GM04503 (cell line): ENCODE measurements around the gene GPRIN2.
"Not testable (repeated sequence)": the region's sequence is repeated elsewhere in the genome, so short reads cannot be mapped to it uniquely, and the experiment has no call there.

Experiments used
- DNase-seq: peaks from one replicate; pipeline ENCODE4 v3.0.0-alpha.2; 2012; ENCODE audit warnings: low read depth

The GPRIN2 gene

GRCh38 chr10:46537309-46537708 is 19.1 kb downstream of the GPRIN2 start:
- DNase-seq: no peak

- no peak for DNase-seq
These were observed 19.7 kb downstream of the GPRIN2 start for GRCh38 chr10:46536781-46537180.

- no peak for DNase-seq
These were observed 20.3 kb downstream of the GPRIN2 start for GRCh38 chr10:46536171-46536570.

- no peak for DNase-seq
These were observed 21.5 kb downstream of the GPRIN2 start for GRCh38 chr10:46534828-46535524.

GRCh38 chr10:46532256-46532655 is 24.2 kb downstream of the GPRIN2 start:
- DNase-seq: not testable (repeated sequence)

- DNase-seq: peak; percentile 93
These were observed 25.9 kb downstream of the GPRIN2 start for GRCh38 chr10:46530249-46531186.

- not testable (repeated sequence) for DNase-seq
These were observed 26.7 kb downstream of the GPRIN2 start for GRCh38 chr10:46529742-46530141.

- DNase-seq: no peak
These were observed 27.5 kb downstream of the GPRIN2 start for GRCh38 chr10:46528675-46529615.

- no peak for DNase-seq
These were observed 28.2 kb downstream of the GPRIN2 start for GRCh38 chr10:46528171-46528671.

GRCh38 chr10:46527241-46527811 is 29.1 kb downstream of the GPRIN2 start:
- DNase-seq: no peak

GRCh38 chr10:46526682-46527038 is 29.8 kb downstream of the GPRIN2 start:
- no peak for DNase-seq

- DNase-seq: no peak
These were observed 30.4 kb downstream of the GPRIN2 start for GRCh38 chr10:46525824-46526681.

GRCh38 chr10:46525177-46525823 is 31.2 kb downstream of the GPRIN2 start:
- peak; percentile 42 for DNase-seq

GRCh38 chr10:46524472-46525176 is 31.8 kb downstream of the GPRIN2 start:
- DNase-seq: no peak

- DNase-seq: no peak
These were observed 32.4 kb downstream of the GPRIN2 start for GRCh38 chr10:46523962-46524471.

GRCh38 chr10:46523119-46523961 is 33.1 kb downstream of the GPRIN2 start:
- DNase-seq: no peak

GRCh38 chr10:46522295-46523118 is 34.0 kb downstream of the GPRIN2 start:
- DNase-seq: no peak
